ENCODE measurements around the gene RUNX2.

The RUNX2 gene

DNA sequence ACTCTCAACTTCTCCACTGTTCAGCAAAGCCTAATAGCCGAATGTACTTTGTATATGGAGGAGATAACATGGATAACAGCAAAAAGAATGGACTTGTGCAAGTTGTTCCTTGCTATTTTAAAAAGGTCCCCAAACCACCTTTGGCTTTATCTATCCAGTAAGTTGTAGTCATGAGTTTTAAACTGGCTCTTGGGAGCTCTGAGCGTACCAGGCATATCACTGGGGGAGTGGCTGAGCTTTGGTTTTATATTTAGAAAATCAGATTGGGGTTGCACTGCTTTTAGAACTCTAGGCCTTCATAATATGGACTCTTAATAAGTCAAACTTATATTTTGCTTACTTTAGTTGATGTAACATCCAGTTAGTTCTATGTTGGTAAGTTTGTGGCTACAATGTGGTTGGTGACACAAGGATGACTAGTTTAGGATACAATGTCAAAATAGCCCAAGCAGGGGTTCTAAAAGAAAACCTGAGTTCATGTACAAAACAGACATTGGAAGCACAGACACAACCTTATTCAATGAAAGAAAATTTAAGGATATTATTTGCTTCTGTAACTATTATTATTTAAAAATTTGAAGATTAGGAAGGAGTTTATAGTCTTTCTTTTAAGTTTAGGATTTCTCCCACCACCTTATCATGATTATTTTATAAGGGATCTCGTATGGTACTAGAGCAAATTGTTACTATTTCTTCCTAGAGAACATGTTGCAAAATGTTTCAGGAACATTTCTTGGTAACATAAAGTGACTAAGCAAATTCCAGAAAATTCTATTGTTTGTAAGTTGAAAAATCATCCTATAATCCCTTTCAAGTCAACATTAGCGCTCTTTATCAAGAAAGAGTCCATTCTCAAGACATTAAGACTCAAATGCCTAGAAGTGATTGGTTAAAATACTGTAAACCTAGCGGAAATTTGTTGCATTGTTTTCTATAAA, 215.4 kb downstream of the RUNX2 start:
- Histone ChIP-seq H3K27ac (ENCODE audit: poor library complexity, severe bottlenecking) (no peak overlapping the region), H3K36me3 (ENCODE audit: low read depth) (peaks cover 6% of the 10 kb centered on the region; the same call in 1 of the 2 replicates)

DNA sequence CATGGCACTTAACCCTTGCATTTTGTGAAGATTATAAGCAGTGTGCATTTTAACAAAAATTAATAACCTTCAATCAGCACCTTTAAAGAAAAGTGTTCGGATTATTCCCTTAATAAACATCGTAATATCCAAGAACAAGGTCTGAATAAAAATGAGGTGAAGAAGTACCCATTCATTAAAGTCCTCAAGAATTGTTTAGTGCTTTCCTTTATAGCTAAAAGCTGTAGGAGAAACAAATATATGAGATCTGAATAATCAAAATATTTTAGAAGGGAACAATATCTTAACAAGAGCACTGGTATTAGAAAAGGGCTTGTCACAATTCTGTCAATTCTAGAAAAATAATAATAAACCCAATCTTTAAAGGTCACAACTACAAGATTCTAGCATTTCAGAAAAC, 217.3 kb downstream of the RUNX2 start:
- TF ChIP-seq, protein P1, sequence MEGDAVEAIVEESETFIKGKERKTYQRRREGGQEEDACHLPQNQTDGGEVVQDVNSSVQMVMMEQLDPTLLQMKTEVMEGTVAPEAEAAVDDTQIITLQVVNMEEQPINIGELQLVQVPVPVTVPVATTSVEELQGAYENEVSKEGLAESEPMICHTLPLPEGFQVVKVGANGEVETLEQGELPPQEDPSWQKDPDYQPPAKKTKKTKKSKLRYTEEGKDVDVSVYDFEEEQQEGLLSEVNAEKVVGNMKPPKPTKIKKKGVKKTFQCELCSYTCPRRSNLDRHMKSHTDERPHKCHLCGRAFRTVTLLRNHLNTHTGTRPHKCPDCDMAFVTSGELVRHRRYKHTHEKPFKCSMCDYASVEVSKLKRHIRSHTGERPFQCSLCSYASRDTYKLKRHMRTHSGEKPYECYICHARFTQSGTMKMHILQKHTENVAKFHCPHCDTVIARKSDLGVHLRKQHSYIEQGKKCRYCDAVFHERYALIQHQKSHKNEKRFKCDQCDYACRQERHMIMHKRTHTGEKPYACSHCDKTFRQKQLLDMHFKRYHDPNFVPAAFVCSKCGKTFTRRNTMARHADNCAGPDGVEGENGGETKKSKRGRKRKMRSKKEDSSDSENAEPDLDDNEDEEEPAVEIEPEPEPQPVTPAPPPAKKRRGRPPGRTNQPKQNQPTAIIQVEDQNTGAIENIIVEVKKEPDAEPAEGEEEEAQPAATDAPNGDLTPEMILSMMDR (IDR thresholded peaks at IDR 0.05; ENCODE audit: poor library complexity, severe bottlenecking) = no peak
- no peak overlapping the region for H3K27ac ChIP-seq (ENCODE audit: poor library complexity, severe bottlenecking)
- H3K4me1 ChIP-seq (ENCODE audit: insufficient read depth, poor library complexity, severe bottlenecking) = peaks cover 9% of the 10 kb centered on the region
- no peak for DNase-seq (ENCODE audit: low spot score)
- no peaks in the 10 kb centered on the region for H3K27me3 ChIP-seq (ENCODE audit: insufficient read depth, poor library complexity, severe bottlenecking)
- H3K4me3 ChIP-seq (ENCODE audit: severe bottlenecking) = no peak overlapping the region
- H3K36me3 ChIP-seq (ENCODE audit: low read depth) = peaks cover 6% of the 10 kb centered on the region; the same call in 1 of the 2 replicates
- ATAC-seq (ENCODE audit: low read depth) = no peak
- no peaks in the 10 kb centered on the region for H3K9me3 ChIP-seq (ENCODE audit: severe bottlenecking)

More for the DNA sequence above, 215.4 kb downstream of the RUNX2 start:
- Histone ChIP-seq H3K4me1 (ENCODE audit: insufficient read depth, poor library complexity, severe bottlenecking) (peaks cover 9% of the 10 kb centered on the region), H3K9me3 (ENCODE audit: severe bottlenecking) (no peaks in the 10 kb centered on the region), H3K27me3 (ENCODE audit: insufficient read depth, poor library complexity, severe bottlenecking) (no peaks in the 10 kb centered on the region), H3K4me3 (ENCODE audit: severe bottlenecking) (no peak overlapping the region)
- TF ChIP-seq, protein P1 (IDR thresholded peaks at IDR 0.05; ENCODE audit: poor library complexity, severe bottlenecking) = no peak
- DNase-seq (ENCODE audit: low spot score) (no peak), ATAC-seq (ENCODE audit: low read depth) (no peak)

DNA sequence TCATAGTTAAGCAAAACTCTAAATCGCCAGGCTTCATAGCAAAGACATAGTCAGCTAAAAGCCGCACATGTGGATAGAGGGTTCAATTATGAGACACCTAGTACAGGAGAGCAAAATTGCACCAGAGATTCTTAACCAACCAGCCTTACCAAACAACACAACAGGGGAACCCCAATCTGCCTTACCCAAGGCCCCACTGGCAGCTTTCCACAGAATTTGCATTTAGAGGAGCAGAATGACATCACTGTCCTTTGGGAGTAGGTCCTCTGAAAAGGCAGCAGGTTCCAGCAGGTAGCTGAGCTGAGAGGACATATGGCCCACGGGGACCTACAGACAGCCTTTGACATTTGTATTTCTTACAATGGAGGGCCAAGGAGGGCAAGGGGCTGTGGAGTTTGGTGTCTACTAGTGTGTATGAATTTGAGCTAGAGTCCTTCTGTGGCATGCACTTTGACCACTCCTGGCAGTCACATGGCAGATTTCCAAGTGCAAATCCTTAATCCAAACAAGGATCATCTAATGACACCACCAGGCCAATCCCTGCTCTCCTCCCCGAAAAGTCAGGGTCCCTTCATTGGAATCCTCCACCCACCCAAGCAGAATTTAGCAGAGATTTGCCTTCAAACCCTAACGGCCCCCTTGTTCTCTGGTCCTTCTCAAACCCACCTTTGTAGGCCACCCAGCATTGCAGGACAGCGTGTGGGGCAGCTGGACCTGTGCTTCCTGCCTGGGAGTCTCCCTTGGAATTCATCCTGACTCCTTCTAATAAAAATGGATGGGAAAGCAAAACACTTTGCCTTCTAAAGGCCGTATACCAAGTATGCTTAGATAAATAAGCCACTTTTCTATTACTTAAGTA, 220.8 kb downstream of the RUNX2 start:
- Histone ChIP-seq H3K4me1 (ENCODE audit: insufficient read depth, poor library complexity, severe bottlenecking) (no peaks in the 10 kb centered on the region), H3K27ac (ENCODE audit: poor library complexity, severe bottlenecking) (no peak overlapping the region), H3K36me3 (ENCODE audit: low read depth) (peaks cover 6% of the 10 kb centered on the region; the same call in 1 of the 2 replicates), H3K27me3 (ENCODE audit: insufficient read depth, poor library complexity, severe bottlenecking) (no peaks in the 10 kb centered on the region), H3K9me3 (ENCODE audit: severe bottlenecking) (no peaks in the 10 kb centered on the region), H3K4me3 (ENCODE audit: severe bottlenecking) (no peak overlapping the region)
- TF ChIP-seq, protein P1 (IDR thresholded peaks at IDR 0.05; ENCODE audit: poor library complexity, severe bottlenecking) = no peak
- DNase-seq (ENCODE audit: low spot score) = no peak
- no peak for ATAC-seq (ENCODE audit: low read depth)

DNA sequence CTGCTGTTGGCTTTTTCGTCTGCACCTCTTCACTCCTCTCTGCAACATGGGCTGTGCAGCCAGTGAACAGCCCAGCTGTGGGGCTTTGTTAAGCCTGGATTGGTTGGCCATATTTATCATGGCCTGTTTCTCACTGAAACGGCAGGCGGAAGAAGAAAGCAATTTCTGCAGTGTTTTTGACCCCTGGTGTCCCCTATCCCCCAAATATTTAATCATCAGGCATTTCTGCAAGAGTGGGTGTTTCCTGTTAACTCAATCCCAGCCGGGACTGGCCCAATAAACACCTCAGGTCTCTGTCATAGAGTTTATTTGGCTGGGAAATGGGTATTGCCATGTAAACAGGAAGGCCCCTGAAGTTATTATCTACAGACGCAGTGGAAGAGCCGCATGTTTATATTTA, 224.4 kb downstream of the RUNX2 start:
- DNase-seq (ENCODE audit: low spot score) (no peak), ATAC-seq (ENCODE audit: low read depth) (no peak)
- H3K27me3 ChIP-seq (ENCODE audit: insufficient read depth, poor library complexity, severe bottlenecking) = no peaks in the 10 kb centered on the region
- H3K9me3 ChIP-seq (ENCODE audit: severe bottlenecking) = no peaks in the 10 kb centered on the region
- H3K27ac ChIP-seq (ENCODE audit: poor library complexity, severe bottlenecking) = no peak overlapping the region
- H3K36me3 ChIP-seq (ENCODE audit: low read depth) = peaks cover 6% of the 10 kb centered on the region; the same call in 1 of the 2 replicates
- H3K4me3 ChIP-seq (ENCODE audit: severe bottlenecking) = no peak overlapping the region
- TF ChIP-seq, protein P1 (IDR thresholded peaks at IDR 0.05; ENCODE audit: poor library complexity, severe bottlenecking) = no peak
- H3K4me1 ChIP-seq (ENCODE audit: insufficient read depth, poor library complexity, severe bottlenecking) = peaks cover 6% of the 10 kb centered on the region

All from RWPE2 (cell line).